Right renal cortex interstitium (tissue), 3 donors: ENCODE measurements around the gene C1orf50. TPM values are rescaled to one million over a fixed set of nuclear protein-coding genes. Genes with fewer than 3 reads are reported as not detected.
"Not testable (repeated sequence)": the region's sequence is repeated elsewhere in the genome, so short reads cannot be mapped to it uniquely, and the experiment has no call there.

Source experiments
- DNase-seq, 3 donors: peaks; one replicate each; pipeline ENCODE4 v3.0.0-alpha.2; 2013; ENCODE audit warnings: low read depth in 3 of 3, low spot score in 2 of 3
- polyA plus RNA-seq, 3 donors: library from polyadenylated mRNA; unstranded; fragments of 120-200 nt; gene quantifications; one replicate each; pipeline ENCODE4 v1.2.1, GENCODE V29; 2013; ENCODE audit not compliant: insufficient read length in 3 of 3

The C1orf50 gene
- polyA plus RNA-seq = 10 to 100 TPM; 12.9 to 14.3 (median 14.3) TPM

- peak; percentile 96 to 99 (median 99) for DNase-seq
These were observed at the start of gene C1orf50, which contains the start of gene P3H1 for GRCh38 chr1:42766741-42767509. TSS of gene C1orf50 (plus strand) at chr1:42767249. CDS start at chr1:42767312, 63 bp downstream. TSS of gene P3H1 (minus strand) at chr1:42767028. CDS start at chr1:42766971, 57 bp downstream.

GRCh38 chr1:42720868-42721267, 46.2 kb upstream of the C1orf50 start:
- DNase-seq = no peak

GRCh38 chr1:42721926-42722325, 45.1 kb upstream of the C1orf50 start:
- no peak for DNase-seq

GRCh38 chr1:42722403-42722802, 44.6 kb upstream of the C1orf50 start:
- DNase-seq = not testable (repeated sequence)

GRCh38 chr1:42723511-42723910, 43.5 kb upstream of the C1orf50 start:
- no peak for DNase-seq

GRCh38 chr1:42725820-42726219, 41.2 kb upstream of the C1orf50 start:
- not testable (repeated sequence) for DNase-seq

GRCh38 chr1:42730002-42730401, 37.0 kb upstream of the C1orf50 start:
- DNase-seq = no peak

GRCh38 chr1:42730988-42731387, 36.1 kb upstream of the C1orf50 start:
- DNase-seq = no peak

GRCh38 chr1:42731585-42731984, 35.5 kb upstream of the C1orf50 start:
- DNase-seq = no peak

GRCh38 chr1:42732126-42732680, 34.8 kb upstream of the C1orf50 start:
- DNase-seq = no peak

- DNase-seq = no peak
These were observed 33.4 kb upstream of the C1orf50 start for GRCh38 chr1:42733415-42734200.

- no peak for DNase-seq
These were observed 32.6 kb upstream of the C1orf50 start for GRCh38 chr1:42734201-42735035.

GRCh38 chr1:42735056-42735455, 32.0 kb upstream of the C1orf50 start:
- no peak for DNase-seq

- no peak for DNase-seq
These were observed 31.5 kb upstream of the C1orf50 start for GRCh38 chr1:42735477-42736105.

- no peak for DNase-seq
These were observed 30.9 kb upstream of the C1orf50 start for GRCh38 chr1:42736152-42736551.

- no peak for DNase-seq
These were observed 30.4 kb upstream of the C1orf50 start for GRCh38 chr1:42736571-42737200.

GRCh38 chr1:42737257-42737656, 29.8 kb upstream of the C1orf50 start:
- DNase-seq = no peak

- no peak for DNase-seq
These were observed 28.9 kb upstream of the C1orf50 start for GRCh38 chr1:42737986-42738677.

- no peak for DNase-seq
These were observed 28.3 kb upstream of the C1orf50 start for GRCh38 chr1:42738678-42739226.
